NT2/D1 (cell line): ENCODE measurements around the gene GPAM.

Experiments
- DNase-seq: peaks from one replicate; pipeline ENCODE4 v3.0.0-alpha.2; 2011; ENCODE audit warnings: low read depth, low spot score
- H3K27me3 ChIP-seq: 2 replicates; pipeline ENCODE4 v1.6.0; 2011; ENCODE audit warnings: mild to moderate bottlenecking; ENCODE audit not compliant: insufficient read length, insufficient read depth
- H3K36me3 ChIP-seq: 2 replicates; pipeline ENCODE4 v1.6.1; 2011; ENCODE audit warnings: mild to moderate bottlenecking, low read length, mixed read lengths; ENCODE audit not compliant: insufficient read depth, insufficient read length
- H3K4me1 ChIP-seq: 2 replicates; pipeline ENCODE4 v1.5.1; 2011; ENCODE audit not compliant: insufficient read depth, insufficient read length
- H3K4me3 ChIP-seq: 2 replicates; pipeline ENCODE4 v1.5.1; 2011; ENCODE audit warnings: low read depth; ENCODE audit not compliant: insufficient read length
- H3K9ac ChIP-seq: 2 replicates; pipeline ENCODE4 v1.6.0; 2011; ENCODE audit warnings: low read depth; ENCODE audit not compliant: insufficient read length
- H3K9me3 ChIP-seq: 2 replicates; pipeline ENCODE4 v1.5.1; 2011; ENCODE audit warnings: mild to moderate bottlenecking, low read length; ENCODE audit not compliant: insufficient read depth
- SUZ12 ChIP-seq: IDR thresholded peaks from 2 replicates; pipeline ENCODE4 v1.6.1; 2011; ENCODE audit not compliant: insufficient read length, insufficient read depth; ENCODE audit errors: extremely low read depth
- YY1 ChIP-seq: IDR thresholded peaks from 2 replicates; pipeline ENCODE4 v1.6.1; 2011; ENCODE audit not compliant: insufficient read length, insufficient read depth
- ZNF274 ChIP-seq: IDR thresholded peaks from 2 replicates; pipeline ENCODE4 v1.6.1; 2011; ENCODE audit warnings: mild to moderate bottlenecking, low read depth, low read length

GPAM gene

DNA sequence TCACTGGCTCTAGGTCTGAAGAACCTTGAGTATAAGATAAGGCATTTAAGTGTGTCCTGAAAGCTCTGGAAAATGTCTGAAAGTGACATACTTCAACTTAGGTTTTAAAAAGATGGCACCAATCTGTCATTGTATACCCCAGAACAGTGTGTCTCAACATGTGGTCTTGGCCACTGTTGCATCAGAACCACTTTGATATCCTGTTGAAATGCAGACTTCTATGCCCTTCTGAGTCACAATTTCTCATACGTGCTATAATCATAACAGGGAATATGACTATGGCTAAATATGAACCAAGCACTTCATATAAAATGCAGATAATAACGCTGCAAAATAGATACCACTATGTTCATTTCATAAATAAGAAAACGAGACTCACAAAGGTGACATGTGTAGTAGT lies 38.0 kb upstream of the GPAM start:
- no peak for DNase-seq
- no peaks in the 10 kb centered on the region for H3K36me3 ChIP-seq
- no peak overlapping the region for H3K4me3 ChIP-seq
- H3K9ac ChIP-seq = no peak overlapping the region
- peaks cover 10% of the 10 kb centered on the region for H3K9me3 ChIP-seq
- no peak for TF ChIP-seq YY1
- TF ChIP-seq SUZ12 = no peak
- no peak for TF ChIP-seq ZNF274
- no peaks in the 10 kb centered on the region for H3K27me3 ChIP-seq
- H3K4me1 ChIP-seq = no peaks in the 10 kb centered on the region

DNA sequence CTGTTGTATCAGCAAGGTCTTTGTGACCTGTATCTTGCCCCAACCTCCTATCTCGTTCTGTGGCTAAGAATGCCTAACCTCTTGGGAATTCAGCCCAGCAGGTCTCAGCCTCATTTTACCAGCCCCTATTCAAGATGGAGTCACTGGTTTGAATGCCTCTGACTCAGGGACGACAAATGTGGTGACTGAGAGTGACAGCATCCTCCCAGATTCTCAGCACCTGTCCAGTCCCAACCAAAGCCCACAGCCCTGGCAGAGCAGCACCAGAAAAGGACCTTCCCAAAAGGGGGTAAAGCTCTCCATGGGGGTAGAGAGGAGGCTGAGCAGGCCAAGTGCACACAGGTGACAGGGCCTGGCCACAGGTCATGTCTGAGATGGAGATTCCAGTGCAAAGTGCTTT lies 35.4 kb upstream of the GPAM start:
- Histone ChIP-seq H3K27me3 (no peaks in the 10 kb centered on the region), H3K4me1 (no peaks in the 10 kb centered on the region), H3K9me3 (no peaks in the 10 kb centered on the region; the same call in 1 of the 2 replicates), H3K4me3 (no peak overlapping the region), H3K9ac (no peak overlapping the region), H3K36me3 (no peaks in the 10 kb centered on the region)
- TF ChIP-seq SUZ12 (no peak), ZNF274 (no peak), YY1 (no peak)
- DNase-seq = no peak

- no peak for TF ChIP-seq ZNF274
- no peak for TF ChIP-seq SUZ12
- TF ChIP-seq YY1 = no peak
These were observed 34.4 kb upstream of the GPAM start for GRCh38 chr10:112218036-112218390.

DNA sequence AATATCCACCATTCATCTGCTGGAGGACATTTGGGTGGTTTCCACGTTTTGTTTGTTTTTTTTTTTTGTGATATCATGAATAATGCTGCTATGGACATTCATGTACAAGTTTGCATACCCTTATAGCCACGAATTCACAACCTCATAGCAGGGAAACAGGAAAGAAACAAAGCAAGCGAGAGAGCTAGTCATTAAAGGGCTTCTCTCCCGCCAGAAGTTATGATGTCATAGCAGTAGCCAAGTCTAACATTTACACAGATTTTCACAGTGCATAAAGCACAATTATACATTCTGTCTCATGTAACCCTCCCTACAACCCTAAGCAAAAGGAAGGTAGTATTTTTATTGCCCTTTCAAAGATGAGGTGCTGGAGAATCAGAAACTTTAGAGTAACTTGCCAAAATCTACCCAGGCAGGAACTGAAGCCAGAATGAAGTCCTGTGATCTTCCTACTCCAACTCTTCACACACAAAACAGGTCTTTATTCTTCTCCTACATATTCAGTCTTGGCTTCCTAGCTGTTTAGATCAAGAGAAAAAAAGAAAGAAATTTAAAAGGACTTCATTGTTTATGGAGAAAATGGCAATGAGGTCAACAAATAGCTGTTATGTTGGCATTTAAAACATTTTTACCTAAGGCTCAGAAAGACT lies 33.9 kb upstream of the GPAM start:
- Histone ChIP-seq H3K9ac (no peak overlapping the region), H3K4me1 (no peaks in the 10 kb centered on the region), H3K36me3 (no peaks in the 10 kb centered on the region), H3K27me3 (no peaks in the 10 kb centered on the region), H3K9me3 (no peaks in the 10 kb centered on the region; the same call in 1 of the 2 replicates), H3K4me3 (no peak overlapping the region)
- TF ChIP-seq SUZ12 (no peak), ZNF274 (no peak), YY1 (no peak)
- no peak for DNase-seq

More at GRCh38 chr10:112218036-112218390, 34.4 kb upstream of the GPAM start:
- no peaks in the 10 kb centered on the region for H3K36me3 ChIP-seq
- no peak overlapping the region for H3K4me3 ChIP-seq
- H3K9ac ChIP-seq = no peak overlapping the region
- H3K27me3 ChIP-seq = no peaks in the 10 kb centered on the region
- no peak for DNase-seq
- H3K9me3 ChIP-seq = no peaks in the 10 kb centered on the region; the same call in 1 of the 2 replicates
- H3K4me1 ChIP-seq = no peaks in the 10 kb centered on the region

DNA sequence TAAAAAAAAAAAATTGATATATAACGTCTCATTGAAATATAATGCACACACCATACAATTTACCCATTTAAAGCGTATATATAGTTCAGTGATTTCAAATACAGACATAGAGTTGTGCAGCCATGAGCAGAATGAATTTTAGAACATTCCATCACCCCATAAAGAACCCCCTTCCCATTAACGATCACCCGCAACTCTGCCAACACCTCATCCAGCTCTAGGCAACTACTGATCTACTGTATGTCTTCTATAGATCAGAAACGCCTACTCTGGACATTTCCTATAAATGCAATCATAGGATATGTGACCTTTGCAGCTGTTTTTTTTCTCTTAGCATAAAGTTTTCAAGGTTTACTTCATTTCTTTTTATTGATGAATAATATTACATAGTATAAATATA lies 33.4 kb upstream of the GPAM start:
- H3K36me3 ChIP-seq = no peaks in the 10 kb centered on the region
- no peak for DNase-seq
- no peaks in the 10 kb centered on the region; the same call in 1 of the 2 replicates for H3K9me3 ChIP-seq
- H3K9ac ChIP-seq = no peak overlapping the region
- H3K27me3 ChIP-seq = no peaks in the 10 kb centered on the region
- H3K4me1 ChIP-seq = no peaks in the 10 kb centered on the region
- no peak overlapping the region for H3K4me3 ChIP-seq
- TF ChIP-seq YY1 (no peak), ZNF274 (no peak), SUZ12 (no peak)

GRCh38 chr10:112216151-112216550 lies 32.6 kb upstream of the GPAM start:
- Histone ChIP-seq H3K9ac (no peak overlapping the region), H3K27me3 (no peaks in the 10 kb centered on the region), H3K36me3 (no peaks in the 10 kb centered on the region), H3K9me3 (no peaks in the 10 kb centered on the region; the same call in 1 of the 2 replicates), H3K4me3 (no peak overlapping the region), H3K4me1 (no peaks in the 10 kb centered on the region)
- TF ChIP-seq ZNF274 (no peak), SUZ12 (no peak), YY1 (no peak)
- DNase-seq = no peak

GRCh38 chr10:112215342-112215774 lies 31.8 kb upstream of the GPAM start:
- no peaks in the 10 kb centered on the region for H3K36me3 ChIP-seq
- no peaks in the 10 kb centered on the region; the same call in 1 of the 2 replicates for H3K9me3 ChIP-seq
- H3K4me3 ChIP-seq = no peak overlapping the region
- no peak for DNase-seq
- H3K9ac ChIP-seq = no peak overlapping the region
- no peaks in the 10 kb centered on the region for H3K27me3 ChIP-seq
- H3K4me1 ChIP-seq = no peaks in the 10 kb centered on the region
- TF ChIP-seq SUZ12 = no peak
- no peak for TF ChIP-seq ZNF274
- no peak for TF ChIP-seq YY1
